HFF-Myc (cell line): ENCODE results near the gene IL1B.

ENCODE experiments used
- DNase-seq: peaks from one replicate; pipeline ENCODE4 v3.0.0-alpha.2; 2011; ENCODE audit warnings: low read depth; ENCODE audit errors: extremely low read depth
- H3K4me3 ChIP-seq: replicated peaks from 2 replicates; pipeline ENCODE4 v1.5.1; 2011; ENCODE audit warnings: low read depth, mild to moderate bottlenecking, control low read depth, low read length
- TF ChIP-seq, protein P1 (sequence below): IDR thresholded peaks from 2 replicates; pipeline ENCODE4 v1.5.1; 2012; ENCODE audit warnings: mild to moderate bottlenecking, low read depth, low read length, control low read depth; ENCODE audit errors: missing control alignments

IL1B gene

DNA sequence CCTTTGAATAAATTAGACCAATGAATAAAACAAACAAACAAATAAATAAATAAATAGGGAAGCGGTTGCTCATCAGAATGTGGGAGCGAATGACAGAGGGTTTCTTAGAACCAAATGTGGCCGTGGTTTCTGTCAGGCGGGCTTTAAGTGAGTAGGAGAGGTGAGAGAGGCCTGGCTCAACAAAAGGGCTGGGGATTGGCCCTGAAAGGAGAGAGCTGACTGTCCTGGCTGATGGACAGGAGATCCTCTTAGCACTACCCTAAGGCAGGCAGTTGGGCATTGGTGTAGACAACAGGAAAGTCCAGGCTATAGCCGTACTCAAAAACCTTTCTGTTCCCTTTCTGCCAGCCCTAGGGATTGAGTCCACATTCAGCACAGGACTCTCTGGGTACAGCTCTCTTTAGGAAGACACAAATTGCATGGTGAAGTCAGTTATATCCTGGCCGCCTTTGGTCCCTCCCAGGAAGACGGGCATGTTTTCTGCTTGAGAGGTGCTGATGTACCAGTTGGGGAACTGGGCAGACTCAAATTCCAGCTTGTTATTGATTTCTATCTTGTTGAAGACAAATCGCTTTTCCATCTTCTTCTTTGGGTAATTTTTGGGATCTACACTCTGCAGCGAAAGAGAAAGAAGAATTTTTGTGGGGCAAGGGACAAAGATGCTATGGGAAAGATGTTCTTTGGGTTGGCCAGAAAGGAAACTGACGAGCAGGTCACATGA, 6.5 kb downstream of the IL1B start:
- H3K4me3 ChIP-seq: no peak overlapping the region
- DNase-seq: no peak
- TF ChIP-seq, protein P1, sequence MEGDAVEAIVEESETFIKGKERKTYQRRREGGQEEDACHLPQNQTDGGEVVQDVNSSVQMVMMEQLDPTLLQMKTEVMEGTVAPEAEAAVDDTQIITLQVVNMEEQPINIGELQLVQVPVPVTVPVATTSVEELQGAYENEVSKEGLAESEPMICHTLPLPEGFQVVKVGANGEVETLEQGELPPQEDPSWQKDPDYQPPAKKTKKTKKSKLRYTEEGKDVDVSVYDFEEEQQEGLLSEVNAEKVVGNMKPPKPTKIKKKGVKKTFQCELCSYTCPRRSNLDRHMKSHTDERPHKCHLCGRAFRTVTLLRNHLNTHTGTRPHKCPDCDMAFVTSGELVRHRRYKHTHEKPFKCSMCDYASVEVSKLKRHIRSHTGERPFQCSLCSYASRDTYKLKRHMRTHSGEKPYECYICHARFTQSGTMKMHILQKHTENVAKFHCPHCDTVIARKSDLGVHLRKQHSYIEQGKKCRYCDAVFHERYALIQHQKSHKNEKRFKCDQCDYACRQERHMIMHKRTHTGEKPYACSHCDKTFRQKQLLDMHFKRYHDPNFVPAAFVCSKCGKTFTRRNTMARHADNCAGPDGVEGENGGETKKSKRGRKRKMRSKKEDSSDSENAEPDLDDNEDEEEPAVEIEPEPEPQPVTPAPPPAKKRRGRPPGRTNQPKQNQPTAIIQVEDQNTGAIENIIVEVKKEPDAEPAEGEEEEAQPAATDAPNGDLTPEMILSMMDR: no peak

DNA sequence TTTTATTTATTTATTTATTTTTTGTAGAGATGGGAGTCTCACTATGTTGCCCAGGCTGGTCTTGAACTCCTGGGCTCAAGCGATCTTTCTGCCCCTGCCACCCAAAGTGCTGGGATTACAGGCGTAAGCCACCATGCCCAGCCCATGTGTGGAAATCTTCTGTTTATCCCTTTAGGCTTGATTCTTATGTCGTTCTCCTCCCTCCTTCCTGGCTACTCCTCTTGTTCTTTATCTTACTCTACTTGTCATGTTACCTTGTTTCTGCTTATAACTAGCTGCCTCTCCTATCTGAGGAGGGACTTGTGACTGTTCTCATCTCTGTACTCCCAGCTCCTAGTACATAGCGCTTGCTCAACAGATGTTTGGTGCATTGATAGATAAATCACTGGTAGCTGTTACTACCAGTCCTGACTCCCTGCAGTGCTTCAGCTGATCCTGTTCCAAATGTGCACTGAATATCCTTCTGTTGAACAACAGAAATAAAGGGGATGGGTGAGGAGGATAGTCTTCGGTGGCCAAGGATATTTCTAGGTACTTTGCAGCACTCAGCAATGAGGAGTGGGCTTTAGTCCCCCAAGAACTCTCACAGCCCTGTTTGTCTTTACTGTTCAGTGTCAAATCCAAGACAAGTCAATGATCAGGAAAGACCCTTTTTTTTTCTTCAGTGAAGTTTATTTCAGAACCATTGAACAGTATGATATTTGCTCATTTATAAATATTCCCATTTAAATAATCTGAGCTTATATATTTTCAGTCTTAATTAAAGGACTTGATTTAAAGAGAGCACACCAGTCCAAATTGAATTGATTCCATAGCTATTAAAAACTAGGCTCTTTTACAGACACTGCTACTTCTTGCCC, 7.2 kb downstream of the IL1B start:
- no peak for DNase-seq
- no peak overlapping the region for H3K4me3 ChIP-seq
- TF ChIP-seq, protein P1: no peak

DNA sequence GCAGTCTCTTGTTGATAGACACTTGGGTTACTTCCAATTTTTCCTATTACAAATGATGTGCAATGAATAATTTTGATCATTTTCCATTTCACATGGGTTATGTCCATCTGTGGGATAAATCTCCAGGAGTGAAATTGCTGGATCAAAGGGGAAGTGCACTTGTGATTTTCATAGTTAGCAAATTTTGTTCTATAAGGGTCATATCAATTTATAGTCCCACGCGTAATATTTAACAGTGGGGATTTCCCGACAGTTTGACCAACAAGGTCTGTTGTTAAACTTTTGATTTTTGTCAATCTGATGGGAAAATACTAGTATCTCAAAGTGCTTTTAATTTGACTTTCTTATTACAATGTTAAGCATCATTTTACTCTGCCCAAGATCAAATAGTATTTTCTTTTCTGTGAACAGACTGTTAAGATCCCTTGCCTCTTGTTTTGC, 8.3 kb downstream of the IL1B start:
- TF ChIP-seq, protein P1: no peak
- DNase-seq: no peak
- no peak overlapping the region for H3K4me3 ChIP-seq

DNA sequence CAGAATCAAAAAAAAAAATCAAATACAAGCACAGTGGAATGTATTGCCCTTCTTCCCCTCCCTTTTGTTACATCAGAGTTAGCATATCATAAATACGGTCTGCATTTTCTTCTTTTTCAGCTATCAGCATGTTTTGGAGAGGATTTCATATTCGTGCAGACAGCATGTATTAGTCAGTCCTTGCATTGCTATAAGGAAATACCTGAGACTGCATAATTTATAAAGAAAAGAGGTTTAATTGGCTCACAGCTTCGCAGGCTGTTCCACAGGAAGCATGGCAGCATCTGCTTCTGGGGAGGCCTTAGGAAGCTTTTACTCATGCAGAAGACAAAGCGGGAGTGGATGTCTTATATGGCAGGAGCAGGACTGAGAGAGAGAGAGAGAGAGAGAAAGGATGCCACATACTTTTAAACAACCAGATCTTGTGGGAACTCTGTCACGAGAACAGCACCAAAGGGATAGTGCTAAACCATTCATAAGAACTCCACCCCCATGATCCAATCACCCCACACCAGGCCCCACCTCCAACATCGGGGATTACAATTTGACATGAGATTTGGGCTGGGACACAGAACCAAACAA, 8.9 kb downstream of the IL1B start:
- DNase-seq: no peak
- TF ChIP-seq, protein P1: no peak
- H3K4me3 ChIP-seq: no peak overlapping the region

DNA sequence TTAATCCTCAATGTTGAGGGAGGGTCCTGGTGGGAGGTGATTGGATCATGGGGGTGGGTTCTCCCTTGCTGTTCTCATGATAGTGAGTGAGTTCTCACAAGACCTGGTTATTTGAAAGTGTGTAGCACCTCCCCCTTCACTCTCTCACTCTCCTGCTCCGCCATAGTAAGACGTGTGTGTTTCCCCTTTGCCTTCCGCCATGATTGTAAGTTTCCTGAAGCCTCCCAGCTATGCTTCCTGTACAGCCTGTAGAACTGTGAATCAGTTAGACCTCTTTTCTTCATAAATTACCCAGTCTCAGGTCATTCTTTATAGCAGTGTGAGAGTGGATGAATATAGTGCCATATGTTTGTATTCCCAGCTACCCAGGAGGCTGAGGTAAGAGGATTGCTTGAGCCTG, 9.6 kb downstream of the IL1B start:
- no peak overlapping the region for H3K4me3 ChIP-seq
- TF ChIP-seq, protein P1: no peak
- no peak for DNase-seq

DNA sequence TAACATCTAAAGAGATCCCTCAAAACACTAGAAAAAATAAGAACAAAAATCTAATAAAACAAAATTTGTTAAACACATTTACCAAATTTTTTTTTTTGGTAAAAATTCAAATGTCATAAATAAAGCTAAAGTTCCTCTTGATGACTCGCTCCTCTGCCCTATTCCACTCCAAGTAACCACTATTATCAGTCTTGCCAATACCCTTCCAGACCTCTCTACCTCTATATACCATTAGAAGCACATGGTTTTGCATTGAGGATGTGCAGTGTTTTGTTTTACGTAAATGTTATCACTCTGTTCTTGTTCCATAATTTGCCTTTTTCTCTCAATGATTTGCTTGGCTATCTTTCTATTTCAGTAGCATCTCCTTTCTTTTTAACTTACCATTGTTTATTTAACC, 10.9 kb downstream of the IL1B start:
- no peak for DNase-seq
- H3K4me3 ChIP-seq: no peak overlapping the region
- TF ChIP-seq, protein P1: no peak
